Measurements from ENCODE around the gene EML4. TPM values are rescaled to one million over a fixed set of nuclear protein-coding genes. Genes with fewer than 3 reads are reported as not detected.

EML4 gene
- total and polyA plus RNA-seq, 2 of the 13 experiments (the other 11 are each of a cell fraction or from before 2014, with no cell fraction given) = 243 to 476 TPM

DNA sequence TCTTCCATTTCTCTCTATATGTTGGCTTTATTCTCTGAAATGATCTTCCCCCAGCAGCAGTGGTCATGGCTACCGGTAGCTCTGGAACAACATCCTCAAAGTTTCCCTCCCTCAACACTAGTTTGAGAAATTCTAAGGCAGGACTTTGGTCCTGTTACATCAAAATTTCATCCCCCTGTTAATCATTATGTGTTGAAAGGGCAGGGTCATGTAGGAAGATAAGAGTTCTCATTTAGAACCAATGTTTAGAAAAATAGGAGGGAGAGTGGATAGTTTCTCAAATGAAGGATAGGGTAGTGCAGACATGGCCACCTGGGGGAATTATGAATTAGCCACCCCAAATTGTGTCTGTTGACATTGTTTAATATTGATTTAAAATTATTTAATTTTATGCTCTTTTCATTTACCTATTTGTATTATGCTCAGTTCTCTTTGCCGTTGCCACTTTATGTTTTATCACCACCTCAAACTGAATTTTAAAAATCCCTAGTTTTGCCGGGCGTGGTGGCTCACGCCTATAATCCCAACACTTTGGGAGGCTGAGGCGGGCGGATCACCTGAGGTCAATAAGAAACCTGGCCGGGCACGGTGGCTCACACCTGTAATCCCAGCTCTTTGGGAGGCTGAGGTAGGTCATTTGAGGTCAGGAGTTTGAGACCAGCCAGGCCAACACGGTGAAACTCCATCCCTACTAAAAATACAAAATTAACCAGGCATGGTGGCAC, 22.3 kb downstream of the EML4 start (continued):
- no peak for TF ChIP-seq ZNF781 (CRISPR knock-in tag; IDR thresholded peaks at IDR 0.05; ENCODE audit: borderline replicate concordance, not compliant biosample characterization)
- peak; percentile 33; the same call in 1 of the 2 replicates for TF ChIP-seq FOXK1 (CRISPR knock-in tag; IDR thresholded peaks at IDR 0.05; ENCODE audit: borderline replicate concordance, low read depth)
- peak; percentile 69 for TF ChIP-seq YY1 (IDR thresholded peaks at IDR 0.05; ENCODE audit: insufficient read depth, insufficient replicate concordance, low read depth, low read length)
- TF ChIP-seq CHD2 (IDR thresholded peaks at IDR 0.05; ENCODE audit: low read depth, low read length) = no peak
- TF ChIP-seq CHD4 (IDR thresholded peaks at IDR 0.05; ENCODE audit: borderline replicate concordance, low read length) = peak; percentile 72; the same call in 1 of the 2 replicates
- no peak for TF ChIP-seq DDIT3 (CRISPR knock-in tag; IDR thresholded peaks at IDR 0.05)
- TF ChIP-seq PCBP1 (IDR thresholded peaks at IDR 0.05; ENCODE audit: borderline replicate concordance, low read depth, low read length) = no peak
- TF ChIP-seq GTF2F1 (IDR thresholded peaks at IDR 0.05; ENCODE audit: low read length) = no peak
- TF ChIP-seq HNRNPL (IDR thresholded peaks at IDR 0.05; ENCODE audit: low read depth, low read length) = no peak
- peak; percentile 88; the same call in 1 of the 2 replicates for TF ChIP-seq ZNF609 (CRISPR knock-in tag; IDR thresholded peaks at IDR 0.05; ENCODE audit: borderline replicate concordance)
- TF ChIP-seq ZNF296 (CRISPR knock-in tag; conservative IDR thresholded peaks at IDR 0.05) = no peak
- TF ChIP-seq ISL2 (CRISPR knock-in tag; IDR thresholded peaks at IDR 0.05) = peak; percentile 92
- no peak for TF ChIP-seq SP1 (IDR thresholded peaks at IDR 0.05)
- TF ChIP-seq SP1 (CRISPR knock-in tag; IDR thresholded peaks at IDR 0.05) = no peak
- peak; percentile 73; the same call in 1 of the 2 replicates for TF ChIP-seq HDAC2 (CRISPR knock-in tag; IDR thresholded peaks at IDR 0.05)
- no peak for TF ChIP-seq TCF12 (IDR thresholded peaks at IDR 0.05)
- TF ChIP-seq TCF12 (CRISPR knock-in tag; IDR thresholded peaks at IDR 0.05) = no peak
- TF ChIP-seq ZNF232 (CRISPR knock-in tag; IDR thresholded peaks at IDR 0.05; ENCODE audit: borderline replicate concordance) = no peak
- no peak for TF ChIP-seq ZNF800 (CRISPR knock-in tag; IDR thresholded peaks at IDR 0.05)
- TF ChIP-seq FOSL1 (CRISPR knock-in tag; IDR thresholded peaks at IDR 0.05; ENCODE audit: borderline replicate concordance) = no peak; the same call in 1 of the 2 replicates
- TF ChIP-seq ZSCAN30 (CRISPR knock-in tag; IDR thresholded peaks at IDR 0.05) = no peak
- TF ChIP-seq SMAD1 (CRISPR knock-in tag; IDR thresholded peaks at IDR 0.05; ENCODE audit: borderline replicate concordance, low read depth) = no peak
- TF ChIP-seq ZNF557 (CRISPR knock-in tag; IDR thresholded peaks at IDR 0.05) = no peak
- no peak for TF ChIP-seq ZNF576 (CRISPR knock-in tag; IDR thresholded peaks at IDR 0.05)

Data from HepG2 (cell line).